Breast epithelium (tissue), 3 donors: Measurements from ENCODE around the gene RIPPLY3.

Experiments
- CTCF ChIP-seq, 3 donors: fragments of 450-650 bp; IDR thresholded peaks; one replicate each; pipeline ENCODE4 v1.5.1; 2016 to 2017; ENCODE audit warnings: antibody characterized with exemption in 3 of 3, mild to moderate bottlenecking in 3 of 3, moderate library complexity in 3 of 3
- POLR2AphosphoS5 ChIP-seq, 3 donors: sonication (generic); formaldehyde crosslinking; IDR thresholded peaks; one replicate each; pipeline ENCODE4 v1.6.1; 2017; ENCODE audit warnings: antibody characterized with exemption in 3 of 3

GRCh38 chr21:37060296-37060695, 53.8 kb downstream of the RIPPLY3 start:
- TF ChIP-seq CTCF (IDR thresholded peaks at IDR 0.05): no peak
- no peak for TF ChIP-seq POLR2AphosphoS5 (IDR thresholded peaks at IDR 0.05)
